Measurements from ENCODE around the gene COL16A1.

GRCh38 chr1:31699341-31699891 lies 4.4 kb downstream of the COL16A1 start:
- TF ChIP-seq CTCF (IDR thresholded peaks at IDR 0.05; ENCODE audit: low read length) (no peak), EZH2 (optimal IDR thresholded peaks at IDR 0.05; ENCODE audit: low read depth, low read length) (no peak)

Measured in MM.1S (cell line).